ENCODE measurements around the gene TAX1BP3. TPM values are rescaled to one million over a fixed set of nuclear protein-coding genes. Genes with fewer than 3 reads are reported as not detected.
A peak's percentile ranks its signal among the peaks of the same experiment; 100 is the strongest.

Gene TAX1BP3
- total and polyA plus RNA-seq, 9 of the 15 experiments (the other 6 are each of a cell fraction or from before 2014, with no cell fraction given), result 0.99 to 14.5 (median 6.2) TPM

- in situ Hi-C loops (cut with MboI) (no loop called here), intact Hi-C loops (cut with micrococcal nuclease) (no loop called here)
- 70% methylated on average over 4 of the region's 4 CpGs for WGBS (ENCODE audit: insufficient coverage, low coverage, missing lambda C conversion rate)
- TF ChIP-seq, protein P1, sequence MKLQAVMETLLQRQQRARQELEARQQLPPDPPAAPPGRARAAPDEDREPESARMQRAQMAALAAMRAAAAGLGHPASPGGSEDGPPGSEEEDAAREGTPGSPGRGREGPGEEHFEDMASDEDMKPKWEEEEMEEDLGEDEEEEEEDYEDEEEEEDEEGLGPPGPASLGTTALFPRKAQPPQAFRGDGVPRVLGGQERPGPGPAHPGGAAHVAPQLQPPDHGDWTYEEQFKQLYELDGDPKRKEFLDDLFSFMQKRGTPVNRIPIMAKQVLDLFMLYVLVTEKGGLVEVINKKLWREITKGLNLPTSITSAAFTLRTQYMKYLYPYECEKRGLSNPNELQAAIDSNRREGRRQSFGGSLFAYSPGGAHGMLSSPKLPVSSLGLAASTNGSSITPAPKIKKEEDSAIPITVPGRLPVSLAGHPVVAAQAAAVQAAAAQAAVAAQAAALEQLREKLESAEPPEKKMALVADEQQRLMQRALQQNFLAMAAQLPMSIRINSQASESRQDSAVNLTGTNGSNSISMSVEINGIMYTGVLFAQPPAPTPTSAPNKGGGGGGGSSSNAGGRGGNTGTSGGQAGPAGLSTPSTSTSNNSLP (IDR thresholded peaks at IDR 0.05; ENCODE audit: borderline replicate concordance, low read depth, low read length), result no peak
- TF ChIP-seq RERE (CRISPR knock-in tag; IDR thresholded peaks at IDR 0.05; ENCODE audit: borderline replicate concordance) (no peak), EGR1 (conservative IDR thresholded peaks at IDR 0.05) (0 out of 2 replicates have a peak, but pooled peaks have one; percentile 11), GATAD2B (IDR thresholded peaks at IDR 0.05; ENCODE audit: borderline replicate concordance) (no peak), KDM1A (IDR thresholded peaks at IDR 0.05) (peak; percentile 43 to 69; a peak in 3 of 4 replicates), GATAD2A (IDR thresholded peaks at IDR 0.05) (no peak), XRCC3 (IDR thresholded peaks at IDR 0.05) (no peak), ATF3 (IDR thresholded peaks at IDR 0.05) (peak; percentile 38), ATF3 (CRISPR knock-in tag; conservative IDR thresholded peaks at IDR 0.05) (no peak), HIVEP1 (CRISPR knock-in tag; IDR thresholded peaks at IDR 0.05) (no peak), GTF3C2 (IDR thresholded peaks at IDR 0.05; ENCODE audit: borderline replicate concordance, extremely low read depth, insufficient read length) (no peak), ZFP36 (IDR thresholded peaks at IDR 0.05; ENCODE audit: low read depth, low read length, partially characterized antibody) (peak; percentile 81)
Observed at GRCh38 chr17:3643889-3644349, 24.5 kb downstream of the TAX1BP3 start.

More at GRCh38 chr17:3643889-3644349, 24.5 kb downstream of the TAX1BP3 start:
- Histone ChIP-seq H3K4me1 (replicated peaks in 1 of 2; ENCODE audit: control insufficient read depth in 2 of 2, insufficient read depth in 2 of 2, low read length in 2 of 2) (peaks cover 21 to 22% of the 10 kb centered on the region in 2 experiments), H4K20me1 (replicated peaks; ENCODE audit: control insufficient read depth, insufficient read depth, low read length) (no peaks in the 10 kb centered on the region), H3K4me2 (ENCODE audit: insufficient read depth, low read length) (no peak overlapping the region), H3K79me2 (ENCODE audit: control insufficient read depth, insufficient read depth, low read length) (no peaks in the 10 kb centered on the region), H3K9me3 (replicated peaks; ENCODE audit: control insufficient read depth, insufficient read depth, low read depth, low read length) (no peaks in the 10 kb centered on the region), H3K9ac (ENCODE audit: insufficient read depth in 1 of 2, low read depth in 2 of 2, low read length in 2 of 2) (no peak overlapping the region), H3K27me3 (ENCODE audit: control insufficient read depth in 2 of 2, insufficient read depth in 2 of 2, low read length in 2 of 2) (no peaks in the 10 kb centered on the region), H2AFZ (ENCODE audit: low read depth, low read length) (no peak overlapping the region), H3K27ac (ENCODE audit: extremely low read depth, low read depth, low read length) (no peak overlapping the region), H3K9me1 (ENCODE audit: control insufficient read depth, insufficient read depth, low read length) (no peaks in the 10 kb centered on the region), H3K36me3 (ENCODE audit: control insufficient read depth, insufficient read depth, low read length) (peaks cover 3% of the 10 kb centered on the region; the same call in 1 of the 3 replicates), H3K4me3 (no peak overlapping the region)
- ATAC-seq, result no peak
- ChIA-PET CTCF (ENCODE audit: low intra/inter-chr PET ratio) (no interaction called here), POLR2A (no interaction called here)
- DNase-seq (ENCODE audit: extremely low read depth in 1 of 4, low spot score in 3 of 4), result no peak
- no peak for FAIRE-seq
- BruUV-seq (replicated peaks), result no TSS peak

All from K562 (cell line).